Muscle of arm (tissue), 14 donors: ENCODE data around the gene PNMA5. TPM values are rescaled to one million over a fixed set of nuclear protein-coding genes. Genes with fewer than 3 reads are reported as not detected.
"Not testable (repeated sequence)": the region's sequence is repeated elsewhere in the genome, so short reads cannot be mapped to it uniquely, and the experiment has no call there.

Experiments
- DNase-seq: peaks from one replicate; pipeline ENCODE4 v3.0.0-alpha.2; 2013
- long read RNA-seq, 11 donors: transcript quantifications; one replicate each; lab custom pipeline, GENCODE V29; 2026
- polyA plus RNA-seq, 12 donors: library from polyadenylated mRNA; unstranded; fragments of 120-200 nt; gene quantifications; one replicate each; pipeline ENCODE4 v1.2.1, GENCODE V29; 2013; ENCODE audit not compliant: insufficient read length in 12 of 12

PNMA5 gene
- under 1 TPM in 3 of 12 donors, not detected in 9; 0.04 to 0.08 (median 0.08) TPM for polyA plus RNA-seq
- long read RNA-seq, donor 1, partial matches to known transcripts, result 13 of 13 reads
- long read RNA-seq, donor 1, other reads (novel, unspliced or antisense), result 0 of 13 reads
- long read RNA-seq, donor 2, result 0 reads
- long read RNA-seq, donor 3, result 0 reads
- long read RNA-seq, donor 4, result 0 reads
- long read RNA-seq, donor 5, result 0 reads
- long read RNA-seq, donor 6, result 0 reads
- long read RNA-seq, donor 7, result 0 reads
- long read RNA-seq, donor 8, result 0 reads
- long read RNA-seq, donor 9, result 0 reads
- long read RNA-seq, donor 10, result 0 reads
- long read RNA-seq, donor 11, partial matches to known transcripts, result 9 of 9 reads
- long read RNA-seq, donor 11, other reads (novel, unspliced or antisense), result 0 of 9 reads

DNA sequence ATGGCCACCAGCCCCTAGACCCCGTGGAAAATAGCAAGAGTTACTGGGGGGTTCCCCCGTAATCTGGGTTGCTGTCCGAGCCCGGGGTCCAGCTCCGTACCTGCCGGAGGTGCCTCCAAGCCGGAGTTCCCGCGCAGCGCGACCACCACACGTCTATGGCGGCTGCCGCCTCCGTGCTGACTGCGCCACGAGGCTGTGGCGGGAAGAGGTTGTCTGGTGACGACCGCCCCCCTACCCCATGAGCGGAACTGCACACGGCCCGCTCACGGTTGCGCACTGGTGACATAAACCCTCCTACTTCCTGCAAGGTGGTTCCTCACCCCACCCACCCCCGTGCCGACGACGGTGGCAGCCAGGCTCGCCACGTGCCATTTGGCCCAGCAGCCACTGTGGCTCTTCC lies at the start of gene PNMA5:
PNMA5 (minus strand) TSS at position 184 of the 400 bp plus-strand sequence. CDS start 2,518 bp downstream, outside the sequence.
- no peak for DNase-seq

GRCh38 chrX:153032397-153033118 lies 38.6 kb upstream of the PNMA5 start:
- DNase-seq, result peak; percentile 48

DNA sequence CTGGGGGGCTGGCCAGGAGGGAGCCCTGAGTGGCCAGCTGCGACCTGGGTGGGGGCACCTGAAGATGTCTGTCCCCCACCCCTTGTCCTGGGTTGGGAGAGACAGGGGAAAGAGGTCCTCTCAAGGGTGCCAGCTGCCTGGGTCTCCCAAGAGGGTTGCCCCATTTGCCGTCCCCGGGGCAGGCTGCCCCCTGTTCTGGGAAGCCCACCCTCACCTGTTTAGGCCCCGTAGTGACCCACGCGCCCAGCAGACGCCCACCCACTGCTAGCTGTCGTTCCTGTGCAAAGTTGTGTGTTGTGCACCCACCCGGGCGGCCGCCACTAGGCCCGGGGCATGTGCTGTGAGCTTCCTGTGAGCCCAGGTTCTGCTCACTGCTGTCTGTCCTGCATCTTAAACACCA lies 36.9 kb upstream of the PNMA5 start:
- DNase-seq, result no peak

DNA sequence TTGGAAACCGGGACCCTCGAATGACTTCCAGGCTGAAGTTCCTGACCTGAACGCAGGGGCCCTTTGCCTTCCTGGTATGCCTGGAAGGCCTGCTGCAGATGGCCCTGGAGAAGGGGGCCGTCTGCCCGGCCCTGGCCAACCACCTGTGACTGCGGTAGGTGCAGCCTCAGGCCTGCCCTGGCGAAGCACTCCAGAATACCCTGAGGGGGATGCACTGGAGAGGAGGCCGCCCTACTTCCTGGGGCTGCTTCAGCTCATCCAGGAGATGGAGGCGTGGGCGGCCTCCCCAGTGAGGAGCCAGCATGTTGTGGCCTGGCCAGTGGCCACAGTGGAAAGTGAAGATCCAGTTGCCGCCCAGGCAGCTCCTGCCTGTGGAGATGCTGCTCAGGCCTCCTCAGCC lies 36.0 kb upstream of the PNMA5 start:
- no peak for DNase-seq

DNA sequence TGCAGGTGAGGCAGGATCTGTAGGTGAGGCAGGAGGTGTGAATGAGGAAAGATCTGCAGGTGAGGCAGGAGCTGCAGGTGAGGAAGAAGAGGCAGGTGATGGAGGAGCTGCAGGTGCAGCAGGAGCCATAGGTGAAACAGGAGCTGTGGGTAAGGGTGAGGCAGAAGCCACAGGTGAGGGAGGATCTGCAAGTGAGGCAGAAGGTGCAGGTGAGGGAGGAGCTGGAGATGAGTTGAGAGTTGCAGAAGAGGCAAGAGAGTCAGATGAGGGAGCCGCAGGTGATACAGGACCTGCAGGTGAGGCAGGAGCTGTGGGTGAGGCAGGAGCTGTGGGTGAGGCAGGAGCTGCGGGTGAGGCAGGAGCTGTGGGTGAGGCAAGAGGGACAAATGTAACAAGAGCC lies 35.2 kb upstream of the PNMA5 start:
- DNase-seq, result no peak

- DNase-seq, result not testable (repeated sequence)
Measured at GRCh38 chrX:153028487-153028886, 34.6 kb upstream of the PNMA5 start.

GRCh38 chrX:153026501-153026900 lies 32.6 kb upstream of the PNMA5 start:
- not testable (repeated sequence) for DNase-seq

DNA sequence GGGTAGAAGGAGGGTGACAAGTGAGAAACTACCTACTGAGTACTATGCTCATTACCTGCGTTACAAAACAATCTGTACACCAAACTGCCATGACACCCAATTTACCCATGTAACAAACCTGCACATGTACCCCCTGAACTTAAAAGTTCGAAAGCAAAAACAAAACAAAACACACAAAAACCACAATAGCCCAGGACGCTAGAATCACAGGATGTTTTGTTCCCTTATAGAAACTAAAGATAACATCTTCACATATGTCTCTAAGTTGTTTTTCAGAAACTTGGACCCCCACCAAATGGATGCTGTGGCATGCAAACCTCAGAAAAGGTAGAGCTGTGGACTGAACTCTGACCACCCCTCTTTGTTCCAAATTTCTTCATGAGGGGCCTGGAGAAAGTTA lies 25.2 kb upstream of the PNMA5 start:
- DNase-seq, result no peak

- not testable (repeated sequence) for DNase-seq
Measured at GRCh38 chrX:153017174-153017573, 23.3 kb upstream of the PNMA5 start.

GRCh38 chrX:153004780-153005179 lies 10.9 kb upstream of the PNMA5 start:
- no peak for DNase-seq

- no peak for DNase-seq
Measured at GRCh38 chrX:153003981-153004380, 10.1 kb upstream of the PNMA5 start.

- not testable (repeated sequence) for DNase-seq
Measured at GRCh38 chrX:153002182-153002581, 8.3 kb upstream of the PNMA5 start.

DNA sequence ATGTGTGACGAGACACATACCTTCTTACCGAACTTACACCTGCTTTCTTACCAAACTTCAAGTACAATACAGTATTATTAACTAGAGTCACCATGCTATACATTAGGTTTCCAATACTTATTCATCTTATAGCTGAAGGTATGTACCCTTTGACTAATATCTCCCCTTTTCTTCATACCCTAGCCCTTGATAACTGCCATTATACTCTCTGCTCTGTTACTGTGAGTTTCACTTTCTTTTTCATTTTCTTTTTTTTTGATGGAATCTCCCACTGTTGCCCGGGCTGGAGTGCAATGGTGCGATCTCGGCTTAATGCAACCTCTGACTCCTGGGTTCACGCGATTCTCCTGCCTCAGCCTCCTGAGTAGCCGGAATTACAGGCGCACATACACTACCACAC lies 3.4 kb upstream of the PNMA5 start:
- no peak for DNase-seq

DNA sequence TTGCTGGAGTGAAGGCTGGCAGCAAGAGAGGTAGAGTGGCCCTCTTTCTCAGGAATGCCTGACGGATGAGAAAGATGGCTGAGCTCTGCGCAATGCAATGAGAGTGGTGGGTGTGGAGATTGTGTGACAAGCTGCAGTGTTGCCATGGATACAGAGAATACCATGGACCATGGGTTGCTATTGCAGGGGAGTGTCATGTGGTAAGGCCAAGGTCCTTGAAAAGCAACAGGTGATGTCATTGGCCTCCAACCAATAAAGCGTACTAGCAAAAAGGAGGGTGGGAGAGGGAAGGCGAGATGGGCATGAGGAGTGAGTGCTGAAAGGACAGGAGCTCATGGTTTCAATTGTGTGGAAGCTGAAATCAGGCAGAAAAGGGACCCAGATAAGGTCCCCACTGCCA lies 1.8 kb downstream of the PNMA5 start:
- no peak for DNase-seq

GRCh38 chrX:152991123-152991522 lies 2.8 kb downstream of the PNMA5 start:
- no peak for DNase-seq

GRCh38 chrX:152989292-152989658 lies 4.6 kb downstream of the PNMA5 start:
- DNase-seq, result peak; percentile 10

- DNase-seq, result no peak
Measured at GRCh38 chrX:152988536-152989291, 5.2 kb downstream of the PNMA5 start.

- no peak for DNase-seq
Measured at GRCh38 chrX:152987801-152988200, 6.1 kb downstream of the PNMA5 start.

- not testable (repeated sequence) for DNase-seq
Measured at GRCh38 chrX:152987156-152987555, 6.8 kb downstream of the PNMA5 start.

DNA sequence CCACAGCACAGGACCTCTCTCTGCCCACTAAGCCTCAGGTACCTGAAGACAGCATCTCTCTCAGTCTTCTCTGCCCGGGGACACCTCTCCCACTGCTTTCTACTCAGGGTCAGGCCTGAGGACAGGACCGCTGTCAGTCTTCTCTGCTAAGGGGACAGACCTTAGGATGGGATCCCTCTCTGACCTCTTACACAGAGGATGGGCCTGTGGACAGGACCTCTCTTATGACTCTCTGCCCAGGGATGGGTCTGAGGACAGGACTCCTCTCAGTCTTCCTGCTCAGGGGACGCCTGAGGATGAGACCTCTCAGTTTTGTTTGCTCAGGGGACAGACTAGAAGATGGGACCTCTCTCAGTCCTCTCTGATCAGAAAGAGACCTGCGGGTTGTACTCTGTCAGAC lies 8.5 kb downstream of the PNMA5 start:
- DNase-seq, result not testable (repeated sequence)

GRCh38 chrX:152968193-152968592 lies 25.7 kb downstream of the PNMA5 start:
- no peak for DNase-seq

DNA sequence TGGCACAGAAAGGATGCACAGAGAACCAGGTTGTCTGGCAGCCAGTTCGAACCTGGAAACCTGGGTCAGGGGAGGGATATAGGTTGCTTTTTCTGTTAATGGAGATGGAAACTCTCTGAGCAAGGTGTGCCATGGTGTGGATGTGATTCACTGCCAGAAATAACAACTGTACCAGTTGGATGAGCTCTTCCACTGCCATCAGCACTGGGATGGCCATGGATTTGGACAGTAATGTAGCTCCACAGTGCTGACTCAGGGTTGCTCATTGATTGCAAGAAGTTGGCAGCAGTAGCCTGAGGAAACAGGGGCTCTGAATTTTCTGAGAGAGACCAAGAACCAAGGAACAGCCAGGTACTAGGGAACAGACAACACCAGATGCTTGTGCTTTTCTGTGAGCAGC lies 33.8 kb downstream of the PNMA5 start:
- no peak for DNase-seq

GRCh38 chrX:152959626-152960025 lies 34.3 kb downstream of the PNMA5 start:
- no peak for DNase-seq
